ENCODE measurements around the gene AKAP11.
"Not testable (repeated sequence)": the region's sequence is repeated elsewhere in the genome, so short reads cannot be mapped to it uniquely, and the experiment has no call there.

DNA sequence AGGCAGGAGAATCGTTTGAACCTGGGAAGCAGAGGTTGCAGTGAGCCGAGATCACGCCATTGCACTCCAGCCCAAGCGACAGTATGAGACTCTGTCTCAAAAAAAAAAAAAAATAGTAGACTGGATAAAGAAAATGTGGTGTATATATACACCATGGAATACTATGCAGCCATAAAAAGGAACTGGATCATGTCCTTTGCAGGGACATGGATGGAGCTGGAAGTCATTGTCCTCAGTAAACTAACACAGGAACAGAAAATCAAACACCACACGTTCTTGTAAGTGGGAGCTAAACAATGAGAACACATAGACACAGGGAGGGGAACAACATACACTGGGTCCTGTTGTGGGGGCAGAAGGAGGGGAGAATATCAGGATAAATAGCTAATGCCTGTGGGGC, 45.2 kb upstream of the AKAP11 start:
- TF ChIP-seq ZNF114 (CRISPR knock-in tag; IDR thresholded peaks at IDR 0.05); ZNF331 (CRISPR knock-in tag; IDR thresholded peaks at IDR 0.05; ENCODE audit: low read depth); EZH2 (IDR thresholded peaks at IDR 0.05; ENCODE audit: low read depth, unreplicated experiment); EZH2phosphoT487 (IDR thresholded peaks at IDR 0.05; ENCODE audit: unreplicated experiment); CREB1 (CRISPR knock-in tag; IDR thresholded peaks at IDR 0.05; ENCODE audit: low read depth); STAT1 (IDR thresholded peaks at IDR 0.05; ENCODE audit: unreplicated experiment): not testable (repeated sequence)
- TF ChIP-seq, protein P1, sequence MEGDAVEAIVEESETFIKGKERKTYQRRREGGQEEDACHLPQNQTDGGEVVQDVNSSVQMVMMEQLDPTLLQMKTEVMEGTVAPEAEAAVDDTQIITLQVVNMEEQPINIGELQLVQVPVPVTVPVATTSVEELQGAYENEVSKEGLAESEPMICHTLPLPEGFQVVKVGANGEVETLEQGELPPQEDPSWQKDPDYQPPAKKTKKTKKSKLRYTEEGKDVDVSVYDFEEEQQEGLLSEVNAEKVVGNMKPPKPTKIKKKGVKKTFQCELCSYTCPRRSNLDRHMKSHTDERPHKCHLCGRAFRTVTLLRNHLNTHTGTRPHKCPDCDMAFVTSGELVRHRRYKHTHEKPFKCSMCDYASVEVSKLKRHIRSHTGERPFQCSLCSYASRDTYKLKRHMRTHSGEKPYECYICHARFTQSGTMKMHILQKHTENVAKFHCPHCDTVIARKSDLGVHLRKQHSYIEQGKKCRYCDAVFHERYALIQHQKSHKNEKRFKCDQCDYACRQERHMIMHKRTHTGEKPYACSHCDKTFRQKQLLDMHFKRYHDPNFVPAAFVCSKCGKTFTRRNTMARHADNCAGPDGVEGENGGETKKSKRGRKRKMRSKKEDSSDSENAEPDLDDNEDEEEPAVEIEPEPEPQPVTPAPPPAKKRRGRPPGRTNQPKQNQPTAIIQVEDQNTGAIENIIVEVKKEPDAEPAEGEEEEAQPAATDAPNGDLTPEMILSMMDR (conservative IDR thresholded peaks at IDR 0.05; ENCODE audit: low read depth in 2 of 2) = not testable (repeated sequence)
- TF ChIP-seq, protein P2, sequence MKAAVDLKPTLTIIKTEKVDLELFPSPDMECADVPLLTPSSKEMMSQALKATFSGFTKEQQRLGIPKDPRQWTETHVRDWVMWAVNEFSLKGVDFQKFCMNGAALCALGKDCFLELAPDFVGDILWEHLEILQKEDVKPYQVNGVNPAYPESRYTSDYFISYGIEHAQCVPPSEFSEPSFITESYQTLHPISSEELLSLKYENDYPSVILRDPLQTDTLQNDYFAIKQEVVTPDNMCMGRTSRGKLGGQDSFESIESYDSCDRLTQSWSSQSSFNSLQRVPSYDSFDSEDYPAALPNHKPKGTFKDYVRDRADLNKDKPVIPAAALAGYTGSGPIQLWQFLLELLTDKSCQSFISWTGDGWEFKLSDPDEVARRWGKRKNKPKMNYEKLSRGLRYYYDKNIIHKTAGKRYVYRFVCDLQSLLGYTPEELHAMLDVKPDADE (IDR thresholded peaks at IDR 0.05) = not testable (repeated sequence)
